Measurements from ENCODE around the gene MYO18B.

Gene MYO18B

GRCh38 chr22:25848954-25849353, 107.0 kb downstream of the MYO18B start:
- POLR2A ChIA-PET = no interaction called here
- CTCF ChIA-PET = no interaction called here
- no peak for DNase-seq (ENCODE audit: extremely low spot score)
- no peak for TF ChIP-seq CTCF (IDR thresholded peaks at IDR 0.05; ENCODE audit: control extremely low read depth, extremely low read depth, low read depth, missing control alignments)

- ChIA-PET CTCF (no interaction called here), POLR2A (no interaction called here)
- TF ChIP-seq CTCF (IDR thresholded peaks at IDR 0.05; ENCODE audit: control extremely low read depth, extremely low read depth, low read depth, missing control alignments) = no peak
- no peak for DNase-seq (ENCODE audit: extremely low spot score)
Measured at GRCh38 chr22:25849522-25849921, 107.5 kb downstream of the MYO18B start.

- ChIA-PET POLR2A (no interaction called here), CTCF (interaction anchor here (0.9 kb wide), 1 partner anchor 479 kb away, joined by 4 read pairs; no protein-coding TSS in a partner anchor)
- DNase-seq (ENCODE audit: extremely low spot score) = no peak
- no peak for TF ChIP-seq CTCF (IDR thresholded peaks at IDR 0.05; ENCODE audit: control extremely low read depth, extremely low read depth, low read depth, missing control alignments)
Measured at GRCh38 chr22:25852223-25852622, 110.2 kb downstream of the MYO18B start.

- TF ChIP-seq CTCF (IDR thresholded peaks at IDR 0.05; ENCODE audit: control extremely low read depth, extremely low read depth, low read depth, missing control alignments) = no peak
- ChIA-PET CTCF (interaction anchor here (0.9 kb wide), 1 partner anchor 478 kb away, joined by 4 read pairs; no protein-coding TSS in a partner anchor), POLR2A (no interaction called here)
- DNase-seq (ENCODE audit: extremely low spot score) = no peak
Measured at GRCh38 chr22:25853078-25853477, 111.1 kb downstream of the MYO18B start.

- POLR2A ChIA-PET = no interaction called here
- DNase-seq (ENCODE audit: extremely low spot score) = no peak
- CTCF ChIA-PET = interaction anchor here (1.3 to 1.7 kb wide), 3 partner anchors 12 to 17 kb away, joined by 3 to 5 read pairs (median 4); no protein-coding TSS in a partner anchor
- TF ChIP-seq CTCF (IDR thresholded peaks at IDR 0.05; ENCODE audit: control extremely low read depth, extremely low read depth, low read depth, missing control alignments) = peak; percentile 7
Measured at GRCh38 chr22:25853501-25854284, 111.7 kb downstream of the MYO18B start.

- CTCF ChIA-PET = interaction anchor here (1.7 kb wide), 1 partner anchor 15 kb away, joined by 5 read pairs; no protein-coding TSS in a partner anchor
- POLR2A ChIA-PET = no interaction called here
Measured at GRCh38 chr22:25869771-25870170, 127.8 kb downstream of the MYO18B start.

More at GRCh38 chr22:25869771-25870170, 127.8 kb downstream of the MYO18B start:
- no peak for DNase-seq (ENCODE audit: extremely low spot score)
- TF ChIP-seq CTCF (IDR thresholded peaks at IDR 0.05; ENCODE audit: control extremely low read depth, extremely low read depth, low read depth, missing control alignments) = no peak
